HG02943 (cell line): Measurements from ENCODE around the gene FCHO2.

Experiments
- ATAC-seq: cut with Tn5 transposase; IDR thresholded peaks from one replicate; pipeline ENCODE4 v1.9.1; 2021; ENCODE audit warnings: mild to moderate bottlenecking, low read depth, moderate library complexity; ENCODE audit not compliant: unreplicated experiment

Gene FCHO2

GRCh38 chr5:73130811-73131210 is 175.0 kb downstream of the FCHO2 start:
- ATAC-seq: no peak

GRCh38 chr5:73131711-73132425 is 176.0 kb downstream of the FCHO2 start:
- ATAC-seq: no peak

- ATAC-seq: no peak
Measured at GRCh38 chr5:73132759-73133158, 176.9 kb downstream of the FCHO2 start.

- no peak for ATAC-seq
Measured at GRCh38 chr5:73135021-73135420, 179.2 kb downstream of the FCHO2 start.

- no peak for ATAC-seq
Measured at GRCh38 chr5:73135429-73136054, 179.7 kb downstream of the FCHO2 start.

GRCh38 chr5:73136055-73136562 is 180.3 kb downstream of the FCHO2 start:
- ATAC-seq: no peak

- no peak for ATAC-seq
Measured at GRCh38 chr5:73137563-73138530, 182.0 kb downstream of the FCHO2 start.

- no peak for ATAC-seq
Measured at GRCh38 chr5:73139485-73139884, 183.6 kb downstream of the FCHO2 start.
